ENCODE measurements around the gene ERC2.

Gene ERC2

DNA sequence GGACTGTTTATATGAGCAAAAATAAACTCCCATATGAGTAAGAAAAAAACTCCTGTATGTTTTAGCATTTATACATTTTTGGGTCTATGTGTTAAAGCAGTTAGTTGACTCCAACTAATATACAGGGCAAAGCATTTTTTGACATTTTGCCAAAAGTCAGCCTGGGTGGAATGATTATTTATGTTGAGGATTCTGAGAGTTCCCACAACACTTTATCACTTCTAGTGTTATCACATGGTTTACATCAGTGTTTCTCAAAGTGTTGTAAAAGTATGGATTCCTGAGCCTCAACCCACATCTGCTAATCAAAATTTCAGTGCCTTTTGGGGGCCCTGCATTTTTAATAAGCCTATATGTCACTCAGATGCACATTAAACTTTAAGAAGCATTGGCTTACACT, 643.9 kb downstream of the ERC2 start:
- no peak for DNase-seq (ENCODE audit: low read depth)

- DNase-seq (ENCODE audit: low read depth), result no peak
These were observed 644.4 kb downstream of the ERC2 start for GRCh38 chr3:55823829-55824228.

GRCh38 chr3:55823001-55823400, 645.3 kb downstream of the ERC2 start:
- no peak for DNase-seq (ENCODE audit: low read depth)

GRCh38 chr3:55819005-55819404, 649.3 kb downstream of the ERC2 start:
- no peak for DNase-seq (ENCODE audit: low read depth)

GRCh38 chr3:55818485-55818884, 649.8 kb downstream of the ERC2 start:
- DNase-seq (ENCODE audit: low read depth), result no peak

DNA sequence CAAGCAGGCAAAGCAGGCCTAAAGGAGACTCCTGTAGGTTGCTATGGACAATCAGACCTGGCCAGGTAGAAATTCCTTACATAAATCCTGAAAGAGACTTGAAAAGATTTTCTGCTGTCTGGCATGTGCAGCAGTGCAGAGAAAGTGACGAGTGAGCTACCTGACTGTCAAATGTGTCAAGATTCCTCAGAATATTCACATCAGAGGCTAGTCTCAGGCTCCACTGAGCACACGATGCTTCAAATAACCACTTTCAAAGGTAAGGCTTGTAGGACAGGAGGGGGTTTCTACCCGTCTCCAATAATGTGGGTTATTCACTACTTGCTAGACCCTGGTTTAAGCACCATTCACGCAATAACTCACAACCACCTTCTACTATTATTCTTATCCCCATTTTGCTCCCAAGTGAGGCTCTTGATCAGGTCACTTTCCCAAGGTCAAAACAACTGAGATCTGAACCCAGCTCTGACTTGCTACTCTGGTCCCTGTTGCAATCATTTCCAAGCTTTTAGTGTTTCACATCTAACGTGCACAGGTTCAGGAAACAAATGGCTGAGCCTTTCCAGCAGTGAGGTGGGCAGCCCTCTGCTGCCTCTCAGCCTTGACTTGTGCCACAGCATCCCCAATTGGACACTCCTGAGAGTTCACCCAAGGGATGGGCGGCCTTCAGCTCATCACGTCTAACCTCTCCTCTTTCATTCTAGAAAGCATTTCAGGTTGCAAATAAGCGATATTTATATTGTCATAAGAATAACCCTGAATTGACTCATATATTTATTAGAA, 651.3 kb downstream of the ERC2 start:
- no peak for DNase-seq (ENCODE audit: low read depth)

- no peak for DNase-seq (ENCODE audit: low read depth)
These were observed 653.0 kb downstream of the ERC2 start for GRCh38 chr3:55815262-55815661.

- no peak for DNase-seq (ENCODE audit: low read depth)
These were observed 654.8 kb downstream of the ERC2 start for GRCh38 chr3:55813268-55814097.

- DNase-seq (ENCODE audit: low read depth), result no peak
These were observed 655.8 kb downstream of the ERC2 start for GRCh38 chr3:55812394-55813013.

- DNase-seq (ENCODE audit: low read depth), result no peak
These were observed 661.1 kb downstream of the ERC2 start for GRCh38 chr3:55807210-55807609.

- DNase-seq (ENCODE audit: low read depth), result no peak
These were observed 663.1 kb downstream of the ERC2 start for GRCh38 chr3:55805169-55805568.

- no peak for DNase-seq (ENCODE audit: low read depth)
These were observed 663.8 kb downstream of the ERC2 start for GRCh38 chr3:55804170-55805095.

DNA sequence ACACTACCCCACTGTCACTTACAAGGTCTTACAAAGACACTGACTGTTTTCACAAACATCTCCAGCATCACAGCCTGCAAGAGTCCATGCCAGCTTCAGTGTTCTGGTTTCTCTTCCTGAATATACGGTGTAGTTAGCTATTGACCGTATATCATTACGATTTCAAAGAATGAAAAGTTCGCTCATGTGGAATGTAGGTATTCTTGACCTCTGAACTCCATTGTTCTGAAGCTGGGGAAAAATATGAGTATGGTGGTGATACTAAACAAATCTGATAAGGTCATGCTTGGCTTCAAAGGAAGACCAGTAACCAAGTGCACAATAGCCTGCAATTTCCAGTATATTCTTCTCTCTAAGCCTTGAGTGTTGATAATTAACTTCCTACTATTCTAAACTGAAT, 665.5 kb downstream of the ERC2 start:
- DNase-seq (ENCODE audit: low read depth), result no peak

DNA sequence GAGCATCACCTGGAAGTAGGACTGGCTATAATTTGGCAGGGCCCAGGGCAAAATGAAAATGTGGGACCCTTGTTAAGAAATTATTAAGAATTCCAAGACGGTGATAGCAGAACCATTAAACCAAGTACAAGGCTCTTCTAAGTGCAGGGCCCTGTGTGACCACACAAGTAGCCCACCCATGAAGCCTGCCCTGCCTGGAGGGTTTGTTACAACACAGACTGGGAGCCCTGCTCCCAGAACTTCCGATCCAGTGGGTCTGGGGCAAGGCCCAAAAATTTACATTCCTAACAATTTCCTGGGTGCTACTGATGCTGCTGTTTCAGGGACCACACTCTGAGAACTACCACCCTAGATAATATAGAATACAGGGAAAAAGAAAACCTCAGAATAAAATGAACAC, 666.6 kb downstream of the ERC2 start:
- no peak for DNase-seq (ENCODE audit: low read depth)

DNA sequence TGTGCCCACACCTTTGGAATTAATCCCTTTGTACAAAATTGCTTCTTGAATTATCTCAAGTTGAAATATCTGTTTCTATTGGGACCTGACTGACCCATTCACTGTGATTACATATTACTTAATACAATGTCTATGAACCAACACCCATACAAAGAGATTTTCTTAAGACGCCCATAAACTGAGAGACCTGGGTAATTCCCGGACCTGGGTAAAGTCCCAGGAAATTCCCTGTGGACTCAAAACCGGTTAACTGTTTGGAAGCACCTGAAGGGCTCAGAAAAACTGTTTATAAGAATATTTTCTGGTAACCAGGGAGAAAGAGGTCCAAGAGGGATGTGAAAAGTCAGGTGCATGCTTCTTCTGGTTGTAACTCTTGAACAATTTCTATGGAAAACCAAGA, 667.2 kb downstream of the ERC2 start:
- no peak for DNase-seq (ENCODE audit: low read depth)

DNA sequence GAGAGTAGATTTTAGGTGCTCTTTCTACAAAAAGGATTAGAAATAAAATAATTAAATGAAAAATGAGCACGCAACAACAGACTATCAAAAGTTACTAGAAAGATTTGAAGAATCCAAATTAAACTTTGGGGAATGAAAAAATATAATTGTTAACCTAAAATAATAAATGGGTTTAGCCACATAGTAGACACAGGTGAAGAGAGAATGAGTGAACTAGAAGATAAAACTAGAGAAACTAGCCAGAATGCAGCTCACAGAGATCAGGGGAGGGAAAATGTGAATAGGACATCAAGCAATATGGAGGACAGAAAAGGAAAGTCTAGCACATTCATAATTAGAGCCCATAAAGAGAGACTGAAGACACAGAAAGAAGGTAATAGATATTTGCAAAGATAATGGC, 670.5 kb downstream of the ERC2 start:
- no peak for DNase-seq (ENCODE audit: low read depth)

GRCh38 chr3:55797084-55797483, 671.2 kb downstream of the ERC2 start:
- no peak for DNase-seq (ENCODE audit: low read depth)

DNA sequence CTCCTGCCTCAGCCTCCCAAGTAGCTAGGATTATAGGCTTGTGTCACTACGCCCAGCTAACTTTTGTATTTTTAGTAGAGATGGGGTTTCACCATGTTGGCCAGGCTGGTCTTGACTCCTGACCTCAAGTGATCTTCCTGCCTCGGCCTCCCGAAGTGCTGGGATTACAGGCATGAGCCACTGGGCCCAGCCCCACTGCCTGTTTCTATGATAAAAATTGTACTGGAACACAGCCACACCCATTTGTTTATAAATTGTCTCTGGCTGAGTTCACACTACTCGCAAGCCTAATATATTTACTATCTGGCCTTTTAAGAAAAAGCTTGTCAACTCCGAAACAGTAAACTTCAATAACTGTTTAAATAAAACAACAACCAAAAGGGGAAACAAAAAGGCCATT, 671.7 kb downstream of the ERC2 start:
- no peak for DNase-seq (ENCODE audit: low read depth)

GRCh38 chr3:55795746-55796145, 672.5 kb downstream of the ERC2 start:
- DNase-seq (ENCODE audit: low read depth), result no peak

- no peak for DNase-seq (ENCODE audit: low read depth)
These were observed 673.0 kb downstream of the ERC2 start for GRCh38 chr3:55795296-55795695.

GRCh38 chr3:55792742-55793141, 675.5 kb downstream of the ERC2 start:
- DNase-seq (ENCODE audit: low read depth), result no peak

- DNase-seq (ENCODE audit: low read depth), result no peak
These were observed 676.3 kb downstream of the ERC2 start for GRCh38 chr3:55792009-55792408.

Measured in GM04504 (cell line).